Smooth muscle cell (in vitro differentiated cells): ENCODE data around the gene PLLP. TPM values are rescaled to one million over a fixed set of nuclear protein-coding genes. Genes with fewer than 3 reads are reported as not detected.

ENCODE experiments used
- DNase-seq: peaks from one replicate; lab custom pipeline; 2025; ENCODE audit not compliant: unreplicated experiment; lab: John Stamatoyannopoulos, UW
- H2AFZ ChIP-seq: fragments of 200-600 bp; sonication (generic); 2 replicates; pipeline ENCODE4 v1.6.0; 2016; ENCODE audit warnings: antibody characterized with exemption, low read depth, mild to moderate bottlenecking
- H3F3A ChIP-seq: fragments of 200-600 bp; sonication (generic); 2 replicates; pipeline ENCODE4 v1.6.0; 2017; ENCODE audit warnings: antibody characterized with exemption, low read depth
- H3K27ac ChIP-seq: fragments of 200-600 bp; sonication (generic); 2 replicates; pipeline ENCODE4 v1.5.1; 2016; ENCODE audit warnings: low read depth, mild to moderate bottlenecking
- H3K27me3 ChIP-seq: fragments of 200-600 bp; sonication (generic); 2 replicates; pipeline ENCODE4 v1.6.1; 2016; ENCODE audit warnings: low read depth, mild to moderate bottlenecking
- H3K36me3 ChIP-seq: fragments of 200-600 bp; sonication (generic); 2 replicates; pipeline ENCODE4 v1.5.1; 2016; ENCODE audit warnings: low read depth
- H3K4me1 ChIP-seq: fragments of 200-600 bp; sonication (generic); 2 replicates; pipeline ENCODE4 v1.5.1; 2016; ENCODE audit warnings: low read depth
- H3K4me2 ChIP-seq: fragments of 200-600 bp; sonication (generic); 2 replicates; pipeline ENCODE4 v1.6.0; 2016; ENCODE audit warnings: mild to moderate bottlenecking
- H3K4me3 ChIP-seq: fragments of 200-600 bp; sonication (generic); 2 replicates; pipeline ENCODE4 v1.5.1; 2016; ENCODE audit warnings: mild to moderate bottlenecking
- H3K79me2 ChIP-seq: fragments of 200-600 bp; sonication (generic); 2 replicates; pipeline ENCODE4 v1.6.0; 2016; ENCODE audit warnings: low read depth, mild to moderate bottlenecking
- H3K9ac ChIP-seq: fragments of 200-600 bp; sonication (generic); 2 replicates; pipeline ENCODE4 v1.6.0; 2016; ENCODE audit warnings: low read depth
- H3K9me3 ChIP-seq: fragments of 200-600 bp; sonication (generic); replicated peaks from 2 replicates; pipeline ENCODE4 v1.5.1; 2016; ENCODE audit warnings: low read depth
- H4K20me1 ChIP-seq: fragments of 200-600 bp; sonication (generic); 2 replicates; pipeline ENCODE4 v1.6.0; 2016; ENCODE audit warnings: low read depth
- CTCF ChIP-seq: fragments of 200-600 bp; sonication (generic); IDR thresholded peaks from 2 replicates; pipeline ENCODE4 v1.5.1; 2017; ENCODE audit warnings: borderline replicate concordance, mild to moderate bottlenecking, antibody characterized with exemption; ENCODE audit not compliant: insufficient read depth, poor library complexity, severe bottlenecking
- WGBS: methylation state at CpG from one replicate; pipeline ENCODE4 v1.1.7; 2016; ENCODE audit warnings: low lambda C conversion rate; 5-methylcytosine and 5-hydroxymethylcytosine counted together
- polyA plus RNA-seq: library from polyadenylated mRNA; unstranded; fragments of >200 nt; fragmentation: Nextera tagmentation; extraction: Ambion mirVana; gene quantifications from 2 replicates; pipeline ENCODE4 v1.2.1, GENCODE V29; 2016
- total RNA-seq: library from RNA; depleted of rRNA; stranded (reverse); fragments of >200 nt; gene quantifications from 2 replicates; pipeline ENCODE4 v1.2.3, GENCODE V29; 2014

The PLLP gene
- total RNA-seq, result 0.81 TPM in 1 of 2 replicates, not detected in the other
- polyA plus RNA-seq, result 0.33 and 0.59 TPM in 2 replicates

- Histone ChIP-seq H3K4me3 (peak within 1 kb of the TSS; percentile 46), H3K79me2 (no peaks in the 10 kb centered on the region), H3K27me3 (peaks cover 22% of the 10 kb centered on the region), H4K20me1 (no peaks in the 10 kb centered on the region), H3K36me3 (no peaks in the 10 kb centered on the region), H3K9me3 (no peaks in the 10 kb centered on the region), H2AFZ (peak within 1 kb of the TSS; percentile 63), H3K4me2 (peak within 1 kb of the TSS; percentile 86), H3F3A (no peaks in the 10 kb centered on the region), H3K9ac (no peak within 1 kb of the TSS), H3K4me1 (no peaks in the 10 kb centered on the region), H3K27ac (no peak within 1 kb of the TSS)
- no peak for DNase-seq
- TF ChIP-seq CTCF, result no peak
- WGBS, result 3% methylated on average over 86 of the region's 95 CpGs
Measured at GRCh38 chr16:57284209-57284951, at the start of gene PLLP. Gene PLLP (minus strand): TSS chr16:57284672. CDS start chr16:57284540, 132 bp downstream.

- 83% methylated on average over 1 of the region's 1 CpG for WGBS
- Histone ChIP-seq H3K27me3 (peaks cover 4% of the 10 kb centered on the region), H3K9me3 (no peaks in the 10 kb centered on the region)
Measured at GRCh38 chr16:57333402-57333801, 48.9 kb upstream of the PLLP start.

GRCh38 chr16:57331355-57331754 lies 46.9 kb upstream of the PLLP start:
- TF ChIP-seq CTCF, result no peak
- no peak overlapping the region for H3K4me2 ChIP-seq
- no peak overlapping the region for H2AFZ ChIP-seq
- H3K9ac ChIP-seq, result no peak overlapping the region
- H3K9me3 ChIP-seq, result no peaks in the 10 kb centered on the region
- H4K20me1 ChIP-seq, result no peaks in the 10 kb centered on the region
- DNase-seq, result no peak
- no peaks in the 10 kb centered on the region for H3K4me1 ChIP-seq
- peaks cover 4% of the 10 kb centered on the region for H3K27me3 ChIP-seq
- WGBS, result 92% methylated on average over 3 of the region's 3 CpGs
- H3K79me2 ChIP-seq, result no peaks in the 10 kb centered on the region
- no peaks in the 10 kb centered on the region for H3F3A ChIP-seq
- no peak overlapping the region for H3K27ac ChIP-seq
- H3K4me3 ChIP-seq, result no peak overlapping the region
- no peaks in the 10 kb centered on the region for H3K36me3 ChIP-seq

More at GRCh38 chr16:57333402-57333801, 48.9 kb upstream of the PLLP start:
- H3K4me1 ChIP-seq, result no peaks in the 10 kb centered on the region
- H3K4me3 ChIP-seq, result no peak overlapping the region
- no peaks in the 10 kb centered on the region for H3F3A ChIP-seq
- DNase-seq, result no peak
- H2AFZ ChIP-seq, result no peak overlapping the region
- no peak for TF ChIP-seq CTCF
- no peak overlapping the region for H3K9ac ChIP-seq
- no peaks in the 10 kb centered on the region for H3K36me3 ChIP-seq
- no peak overlapping the region for H3K27ac ChIP-seq
- H3K79me2 ChIP-seq, result no peaks in the 10 kb centered on the region
- no peak overlapping the region for H3K4me2 ChIP-seq
- H4K20me1 ChIP-seq, result no peaks in the 10 kb centered on the region
